ENCODE measurements around the gene TIGIT. TPM values are rescaled to one million over a fixed set of nuclear protein-coding genes. Genes with fewer than 3 reads are reported as not detected.

TIGIT gene
- total and polyA plus RNA-seq, 2 donors (not counting 1 experiment from before 2014, with no cell fraction given), result 2.5 to 4.6 TPM

GRCh38 chr3:114253505-114253904, 40.3 kb upstream of the TIGIT start:
- Mint-ChIP-seq H3K9me3 (ENCODE audit: insufficient read depth) (peaks cover 5% of the 10 kb centered on the region), H3K27ac (no peak overlapping the region), H3K4me3 (no peak overlapping the region), H3K27me3 (no peaks in the 10 kb centered on the region), H3K4me1 (no peaks in the 10 kb centered on the region)
- no peak overlapping the region for H3K9ac ChIP-seq (ENCODE audit: low read length)
- intact Hi-C loops (cut with micrococcal nuclease), result no loop called here
- H3K4me3 ChIP-seq (ENCODE audit: control extremely low read depth in 1 of 5, extremely low read depth in 1 of 5, insufficient read depth in 1 of 5, low read depth in 2 of 5, low read length in 4 of 5), result no peak overlapping the region
- 100% methylated on average over 1 of the region's 1 CpG for WGBS (ENCODE audit: insufficient coverage)
- POLR2A ChIA-PET, result no interaction called here
- no peak for TF ChIP-seq EZH2 (IDR thresholded peaks at IDR 0.05; ENCODE audit: borderline replicate concordance, insufficient read depth, low read depth, low read length, poor library complexity, severe bottlenecking)
- no peak for TF ChIP-seq CTCF (IDR thresholded peaks at IDR 0.05)
- H2AFZ ChIP-seq (ENCODE audit: insufficient read depth, low read depth, low read length, poor library complexity, severe bottlenecking), result no peak overlapping the region
- ATAC-seq (ENCODE audit: low read depth), result no peak
- no peak overlapping the region for H3K27ac ChIP-seq (ENCODE audit: low read length in 2 of 2)
- DNase-seq, result no peak
- H3K9me3 ChIP-seq (ENCODE audit: control extremely low read depth in 1 of 3, control insufficient read depth in 2 of 3, insufficient read depth in 1 of 3, low read length in 2 of 3), result peaks cover 0 to 4% (median 3%) of the 10 kb centered on the region in 3 donors
- H3K36me3 ChIP-seq (replicated peaks in 1 of 2; ENCODE audit: control extremely low read depth in 1 of 2, control insufficient read depth in 1 of 2, extremely low read depth in 1 of 2, insufficient read depth in 2 of 2, low read length in 1 of 2), result no peaks in the 10 kb centered on the region
- H3K4me2 ChIP-seq (replicated peaks; ENCODE audit: low read depth, low read length, poor library complexity, severe bottlenecking), result no peak overlapping the region
- H3K79me2 ChIP-seq (ENCODE audit: control insufficient read depth, insufficient read depth, low read length), result no peaks in the 10 kb centered on the region
- CTCF ChIA-PET, result no interaction called here
- no peaks in the 10 kb centered on the region for H3K4me1 ChIP-seq (ENCODE audit: control insufficient read depth in 2 of 2, insufficient read depth in 2 of 2, low read length in 2 of 2)
- H3K27me3 ChIP-seq (replicated peaks in 1 of 4; ENCODE audit: control extremely low read depth in 1 of 4, control insufficient read depth in 3 of 4, insufficient read depth in 4 of 4, low read length in 3 of 4), result no peaks in the 10 kb centered on the region
- no peaks in the 10 kb centered on the region for H4K20me1 ChIP-seq (ENCODE audit: control insufficient read depth, insufficient read depth, low read length, poor library complexity, severe bottlenecking)

- no peak for DNase-seq
- Mint-ChIP-seq H3K9me3 (ENCODE audit: insufficient read depth) (peaks cover 5% of the 10 kb centered on the region), H3K4me3 (no peak overlapping the region)
These were observed 34.3 kb upstream of the TIGIT start for GRCh38 chr3:114259566-114259965.

More at GRCh38 chr3:114259566-114259965, 34.3 kb upstream of the TIGIT start:
- Histone ChIP-seq H3K27ac (ENCODE audit: low read length in 2 of 2) (no peak overlapping the region), H4K20me1 (ENCODE audit: control insufficient read depth, insufficient read depth, low read length, poor library complexity, severe bottlenecking) (no peaks in the 10 kb centered on the region), H3K4me1 (ENCODE audit: control insufficient read depth in 2 of 2, insufficient read depth in 2 of 2, low read length in 2 of 2) (no peaks in the 10 kb centered on the region), H2AFZ (ENCODE audit: insufficient read depth, low read depth, low read length, poor library complexity, severe bottlenecking) (no peak overlapping the region), H3K9ac (ENCODE audit: low read length) (no peak overlapping the region), H3K4me2 (replicated peaks; ENCODE audit: low read depth, low read length, poor library complexity, severe bottlenecking) (no peak overlapping the region), H3K36me3 (replicated peaks in 1 of 2; ENCODE audit: control extremely low read depth in 1 of 2, control insufficient read depth in 1 of 2, extremely low read depth in 1 of 2, insufficient read depth in 2 of 2, low read length in 1 of 2) (no peaks in the 10 kb centered on the region), H3K27me3 (replicated peaks in 1 of 4; ENCODE audit: control extremely low read depth in 1 of 4, control insufficient read depth in 3 of 4, insufficient read depth in 4 of 4, low read length in 3 of 4) (no peaks in the 10 kb centered on the region), H3K4me3 (ENCODE audit: control extremely low read depth in 1 of 5, extremely low read depth in 1 of 5, insufficient read depth in 1 of 5, low read depth in 2 of 5, low read length in 4 of 5) (no peak overlapping the region), H3K9me3 (ENCODE audit: control extremely low read depth in 1 of 3, control insufficient read depth in 2 of 3, insufficient read depth in 1 of 3, low read length in 2 of 3) (peaks cover 0 to 7% (median 0%) of the 10 kb centered on the region in 3 donors), H3K79me2 (ENCODE audit: control insufficient read depth, insufficient read depth, low read length) (no peaks in the 10 kb centered on the region)
- H3K27me3 Mint-ChIP-seq, result no peaks in the 10 kb centered on the region
- ChIA-PET POLR2A (no interaction called here), CTCF (interaction anchor here (0.8 kb wide), 1 partner anchor 29 kb away, joined by 3 read pairs; no protein-coding TSS in a partner anchor)
- TF ChIP-seq CTCF (IDR thresholded peaks at IDR 0.05) (no peak), EZH2 (IDR thresholded peaks at IDR 0.05; ENCODE audit: borderline replicate concordance, insufficient read depth, low read depth, low read length, poor library complexity, severe bottlenecking) (no peak)
- no CpG with 5 or more reads among the region's 1 CpG for WGBS (ENCODE audit: insufficient coverage)
- H3K27ac Mint-ChIP-seq, result no peak overlapping the region
- no peak for ATAC-seq (ENCODE audit: low read depth)
- intact Hi-C loops (cut with micrococcal nuclease), result no loop called here
- H3K4me1 Mint-ChIP-seq, result no peaks in the 10 kb centered on the region
